NOMO-1 treated with dmso at 0.1 percent for 144 hours (cell line): Measurements from ENCODE around the gene CTNNA2.
A peak's percentile ranks its signal among the peaks of the same experiment; 100 is the strongest.

Experiments used
- DNase-seq: peaks from one replicate; lab custom pipeline; 2025; ENCODE audit not compliant: unreplicated experiment; lab: John Stamatoyannopoulos, UW

Gene CTNNA2

DNA sequence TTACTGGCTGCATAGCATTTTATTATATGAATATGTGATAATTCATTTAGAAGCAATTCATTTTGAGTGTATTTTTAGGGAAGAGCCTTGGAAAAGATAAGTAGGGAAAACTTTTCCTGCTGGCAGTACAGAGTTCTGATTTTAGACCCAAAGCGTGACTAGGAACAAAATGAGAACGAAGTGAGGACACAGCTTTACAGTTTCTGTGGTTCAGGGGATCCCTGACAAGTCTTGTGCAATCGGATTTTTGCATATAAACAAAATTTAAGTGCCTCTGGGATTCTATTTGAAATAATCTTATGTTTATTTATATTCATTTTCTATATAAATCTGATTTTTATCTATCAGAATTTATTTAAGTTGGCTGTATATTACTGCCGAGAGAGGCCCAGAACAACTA, 402.6 kb downstream of the CTNNA2 start:
- no peak for DNase-seq

DNA sequence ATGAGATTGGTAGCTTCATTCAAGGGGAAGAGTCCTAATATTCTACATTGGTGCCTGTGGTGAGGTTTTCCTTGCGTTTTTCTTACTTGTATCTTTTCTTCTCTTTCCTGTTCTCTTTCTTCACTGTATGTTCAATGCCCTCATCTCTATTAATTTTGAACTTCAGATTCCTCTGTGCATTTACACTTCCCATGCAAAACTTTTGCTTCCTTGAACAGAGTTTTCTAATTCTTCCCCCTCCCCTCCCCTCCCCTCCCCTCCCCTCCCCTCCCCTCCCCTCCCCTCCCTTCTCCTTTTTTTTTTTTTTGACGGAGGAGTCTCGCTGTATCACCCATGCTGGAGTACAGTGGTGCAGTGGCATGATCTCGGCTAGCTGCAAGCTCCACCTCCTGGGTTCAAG, 403.4 kb downstream of the CTNNA2 start:
- DNase-seq: no peak

- DNase-seq: no peak
Observed at GRCh38 chr2:79920512-79921076, 407.7 kb downstream of the CTNNA2 start.

DNA sequence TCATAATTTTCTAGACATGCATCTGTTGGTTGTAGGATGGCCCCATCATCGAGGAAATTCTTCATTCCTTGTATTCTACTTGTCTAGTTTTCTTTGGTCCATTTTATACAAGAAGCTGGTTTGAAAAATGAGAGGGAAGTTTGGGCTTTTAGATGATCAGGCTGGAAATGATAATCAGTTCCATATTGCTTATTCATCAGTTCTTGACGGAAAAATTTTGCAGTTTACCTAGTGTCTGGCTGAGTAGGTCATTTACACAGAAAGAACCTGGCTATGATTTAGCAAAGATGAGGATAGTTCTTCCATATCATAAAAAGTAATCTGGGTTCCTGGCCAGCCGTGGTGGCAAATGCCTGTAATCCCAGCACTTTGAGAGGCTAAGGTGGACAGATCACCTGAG, 416.8 kb downstream of the CTNNA2 start:
- no peak for DNase-seq

DNA sequence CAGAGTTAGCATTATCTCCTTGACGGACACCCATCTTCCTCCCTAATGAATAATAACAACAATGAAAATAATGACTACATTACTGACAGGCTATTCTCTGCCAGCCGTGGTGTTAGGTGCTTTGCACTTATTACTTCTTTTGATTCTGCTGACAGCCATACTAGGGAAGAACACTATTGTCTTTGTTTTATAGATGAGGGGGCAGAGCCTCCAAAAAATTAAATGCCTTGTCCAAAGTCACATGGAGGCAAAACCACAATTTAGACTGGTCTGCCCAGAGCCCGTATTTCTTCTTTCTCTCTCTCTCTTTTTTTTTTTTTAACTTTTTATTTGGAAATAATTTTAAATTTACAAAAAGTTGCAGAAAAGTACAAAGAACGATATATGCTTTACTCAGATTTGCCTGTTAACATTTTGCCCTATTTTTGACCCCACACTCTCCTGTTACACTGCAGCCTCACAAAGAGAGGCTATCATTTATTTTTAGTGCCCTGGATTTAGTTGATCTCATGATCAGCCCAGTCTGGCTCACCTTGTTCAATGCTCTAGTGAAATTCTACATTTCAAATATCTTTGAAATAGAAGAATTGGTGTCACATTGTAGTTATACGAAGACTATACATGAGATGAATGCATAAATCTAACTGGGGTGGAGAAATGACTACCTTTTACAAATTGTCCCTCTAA, 422.3 kb downstream of the CTNNA2 start:
- DNase-seq: no peak

GRCh38 chr2:79935771-79936657, 423.2 kb downstream of the CTNNA2 start:
- peak; percentile 44 for DNase-seq

- DNase-seq: no peak
Observed at GRCh38 chr2:79936715-79937114, 423.9 kb downstream of the CTNNA2 start.

DNA sequence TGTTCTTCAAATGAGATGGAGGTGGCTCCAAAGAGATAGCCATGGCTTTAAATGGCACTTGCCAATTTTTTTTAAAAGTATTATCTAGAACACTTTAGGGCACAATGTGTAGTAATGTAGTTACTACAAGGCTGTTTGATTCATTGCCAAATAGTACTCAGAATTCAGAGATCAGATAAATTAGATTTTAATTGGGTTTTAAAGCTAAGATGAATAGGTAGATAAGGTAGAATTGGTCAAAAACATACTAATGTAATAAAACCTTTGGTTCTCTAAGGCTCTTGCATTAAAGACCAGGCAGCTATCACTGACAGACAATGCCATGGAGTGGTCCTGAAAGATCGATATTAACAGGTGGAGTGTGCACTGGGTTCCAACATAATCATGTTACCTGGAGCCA, 425.8 kb downstream of the CTNNA2 start:
- DNase-seq: no peak

- no peak for DNase-seq
Observed at GRCh38 chr2:79940364-79940763, 427.5 kb downstream of the CTNNA2 start.

DNA sequence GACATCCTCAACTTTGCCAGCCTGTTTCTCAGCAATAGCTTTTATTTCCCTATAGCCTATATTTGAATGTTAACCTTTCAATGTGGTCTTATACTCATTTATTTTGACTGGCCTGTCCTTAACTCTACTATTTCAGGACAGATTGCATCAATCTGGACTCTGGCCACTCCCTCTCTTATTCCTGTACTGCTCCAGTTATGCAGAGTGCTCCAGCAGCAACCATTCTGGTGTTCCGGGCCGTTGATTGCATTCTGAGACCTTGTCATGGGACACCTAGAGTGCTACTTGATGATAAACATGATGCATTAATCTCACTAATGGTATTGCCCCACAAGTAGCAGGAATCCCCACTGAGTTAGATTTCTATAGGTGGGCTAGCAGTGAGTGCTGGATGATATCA, 428.3 kb downstream of the CTNNA2 start:
- DNase-seq: no peak

DNA sequence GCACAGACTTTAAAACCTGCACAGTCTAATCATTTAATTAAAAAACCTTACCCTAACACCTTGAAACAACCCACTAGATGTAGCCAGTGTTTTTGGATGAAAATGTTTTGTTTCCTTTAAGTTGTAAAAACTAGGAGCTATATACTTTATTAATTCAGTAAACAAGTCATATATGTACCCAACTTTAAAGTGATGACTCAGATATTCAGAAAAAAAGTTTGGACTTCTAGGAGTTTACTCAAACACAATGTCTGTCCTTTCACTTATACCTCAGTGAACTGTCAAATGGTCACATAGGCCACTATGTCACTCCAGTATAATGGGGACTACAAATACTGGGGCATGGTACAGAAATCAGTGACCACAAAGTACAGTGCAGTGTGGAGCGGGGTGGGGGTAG, 431.4 kb downstream of the CTNNA2 start:
- no peak for DNase-seq

- DNase-seq: no peak
Observed at GRCh38 chr2:79945653-79946445, 433.0 kb downstream of the CTNNA2 start.

DNA sequence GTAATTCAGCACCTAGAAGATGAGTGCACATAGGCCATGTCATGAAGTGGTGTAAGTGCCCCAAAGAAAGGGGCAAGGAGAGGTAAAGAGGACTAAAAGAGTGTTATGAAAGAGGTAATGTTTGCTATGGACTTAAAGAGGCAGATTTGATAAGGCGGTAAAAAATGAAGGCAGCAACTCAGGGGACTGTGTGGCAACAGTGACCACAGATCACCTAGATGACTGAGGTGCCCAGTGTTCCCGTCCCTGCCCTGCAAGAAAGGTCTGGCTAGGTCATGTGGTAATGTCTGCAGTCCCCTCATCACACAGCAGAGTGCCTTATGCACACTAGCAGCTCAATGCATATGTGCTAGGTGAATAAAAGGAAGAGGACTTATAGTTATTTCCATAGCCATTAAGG, 434.9 kb downstream of the CTNNA2 start:
- no peak for DNase-seq

DNA sequence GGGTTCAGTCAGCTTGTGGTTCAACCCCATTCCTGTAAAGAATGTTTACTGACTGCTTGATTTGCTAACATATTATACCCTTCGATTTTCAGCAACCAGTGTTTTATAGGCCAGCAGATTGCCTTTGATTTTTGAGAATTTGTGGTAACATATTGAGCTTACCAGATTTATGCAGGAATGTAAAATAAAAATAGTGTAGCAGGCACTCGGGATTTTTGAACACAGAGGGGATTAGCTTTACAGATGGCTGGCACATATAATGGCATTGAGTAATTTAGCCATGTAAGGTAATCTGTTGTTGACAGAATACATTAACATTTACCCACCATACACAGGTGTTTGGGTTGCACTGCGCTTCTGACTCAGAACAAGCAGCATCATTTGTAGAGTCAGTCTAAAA, 437.7 kb downstream of the CTNNA2 start:
- no peak for DNase-seq

- no peak for DNase-seq
Observed at GRCh38 chr2:79952616-79953015, 439.8 kb downstream of the CTNNA2 start.

DNA sequence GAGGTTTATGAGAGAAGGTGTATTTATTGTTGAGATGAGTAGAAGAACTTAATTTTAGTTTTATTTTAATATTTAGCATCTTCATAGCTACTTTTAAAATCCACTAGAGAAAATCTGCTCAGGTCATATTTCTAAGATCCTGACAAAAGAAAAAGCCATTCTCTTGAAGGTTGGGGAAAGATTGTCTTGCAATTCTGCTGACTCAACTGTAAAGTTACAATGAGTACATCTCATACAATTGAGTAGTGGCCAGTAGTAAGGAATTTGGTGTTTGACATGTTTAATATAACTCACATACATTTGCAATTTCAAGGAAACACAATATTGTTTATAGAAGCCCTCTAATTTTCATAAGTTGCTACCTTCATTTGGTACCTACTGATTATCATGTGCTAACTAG, 447.2 kb downstream of the CTNNA2 start:
- no peak for DNase-seq

DNA sequence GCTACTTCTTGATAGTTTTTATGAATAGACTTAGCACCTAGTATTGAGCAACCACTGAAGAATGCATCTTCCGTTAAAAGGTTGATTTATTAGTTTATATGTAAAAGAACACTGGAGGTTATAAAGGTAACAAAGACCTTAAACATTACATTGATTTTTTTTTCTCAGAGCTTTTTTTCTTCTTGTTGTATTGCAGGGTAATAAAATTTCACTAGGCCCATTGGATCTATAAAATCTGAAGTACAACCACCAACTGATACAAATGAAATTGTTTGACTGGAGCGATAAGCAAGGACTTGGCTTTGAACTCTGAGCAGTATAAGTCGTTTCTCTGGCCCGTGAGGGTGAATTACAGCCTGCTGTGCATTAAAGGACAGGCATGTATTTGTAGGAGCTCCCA, 447.7 kb downstream of the CTNNA2 start:
- DNase-seq: no peak

GRCh38 chr2:79964966-79965365, 452.1 kb downstream of the CTNNA2 start:
- DNase-seq: no peak

- no peak for DNase-seq
Observed at GRCh38 chr2:79966369-79966768, 453.5 kb downstream of the CTNNA2 start.

- DNase-seq: no peak
Observed at GRCh38 chr2:79966882-79967281, 454.0 kb downstream of the CTNNA2 start.

- DNase-seq: no peak
Observed at GRCh38 chr2:79971807-79972206, 459.0 kb downstream of the CTNNA2 start.
